Measurements from ENCODE around the gene P3H3. TPM values are rescaled to one million over a fixed set of nuclear protein-coding genes. Genes with fewer than 3 reads are reported as not detected.

The P3H3 gene
- total RNA-seq, 3 donors from 2014 or later: 7.5 to 29.5 (median 10.1) TPM

DNA sequence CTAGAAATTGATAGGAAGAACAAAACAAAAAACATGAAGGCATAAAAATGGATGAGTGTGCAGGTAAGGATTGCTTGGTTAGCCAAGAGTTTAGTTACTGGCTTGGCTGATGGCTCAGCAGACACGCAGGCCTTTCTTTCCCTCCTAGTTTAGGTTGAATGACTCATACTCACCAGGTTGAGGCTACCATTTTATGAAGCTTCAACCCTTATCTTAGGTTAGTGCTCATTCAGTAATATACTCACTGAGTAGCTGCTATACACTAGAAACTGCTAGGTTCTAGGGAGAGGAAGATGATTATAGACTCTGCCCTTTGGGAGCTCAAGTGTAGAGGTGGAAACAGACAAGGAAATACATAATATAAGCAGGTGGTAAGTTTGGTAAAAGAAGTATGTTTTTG lies 6.0 kb downstream of the P3H3 start:
- TF ChIP-seq, protein P1, sequence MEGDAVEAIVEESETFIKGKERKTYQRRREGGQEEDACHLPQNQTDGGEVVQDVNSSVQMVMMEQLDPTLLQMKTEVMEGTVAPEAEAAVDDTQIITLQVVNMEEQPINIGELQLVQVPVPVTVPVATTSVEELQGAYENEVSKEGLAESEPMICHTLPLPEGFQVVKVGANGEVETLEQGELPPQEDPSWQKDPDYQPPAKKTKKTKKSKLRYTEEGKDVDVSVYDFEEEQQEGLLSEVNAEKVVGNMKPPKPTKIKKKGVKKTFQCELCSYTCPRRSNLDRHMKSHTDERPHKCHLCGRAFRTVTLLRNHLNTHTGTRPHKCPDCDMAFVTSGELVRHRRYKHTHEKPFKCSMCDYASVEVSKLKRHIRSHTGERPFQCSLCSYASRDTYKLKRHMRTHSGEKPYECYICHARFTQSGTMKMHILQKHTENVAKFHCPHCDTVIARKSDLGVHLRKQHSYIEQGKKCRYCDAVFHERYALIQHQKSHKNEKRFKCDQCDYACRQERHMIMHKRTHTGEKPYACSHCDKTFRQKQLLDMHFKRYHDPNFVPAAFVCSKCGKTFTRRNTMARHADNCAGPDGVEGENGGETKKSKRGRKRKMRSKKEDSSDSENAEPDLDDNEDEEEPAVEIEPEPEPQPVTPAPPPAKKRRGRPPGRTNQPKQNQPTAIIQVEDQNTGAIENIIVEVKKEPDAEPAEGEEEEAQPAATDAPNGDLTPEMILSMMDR (IDR thresholded peaks at IDR 0.05): no peak
- TF ChIP-seq POLR2A (IDR thresholded peaks at IDR 0.05): no peak
- TF ChIP-seq POLR2AphosphoS5 (IDR thresholded peaks at IDR 0.05): no peak
- no peak for DNase-seq (ENCODE audit: low spot score in 2 of 2)
- intact Hi-C loops (cut with DNase I; ENCODE audit: low total_unique reads): no loop called here

DNA sequence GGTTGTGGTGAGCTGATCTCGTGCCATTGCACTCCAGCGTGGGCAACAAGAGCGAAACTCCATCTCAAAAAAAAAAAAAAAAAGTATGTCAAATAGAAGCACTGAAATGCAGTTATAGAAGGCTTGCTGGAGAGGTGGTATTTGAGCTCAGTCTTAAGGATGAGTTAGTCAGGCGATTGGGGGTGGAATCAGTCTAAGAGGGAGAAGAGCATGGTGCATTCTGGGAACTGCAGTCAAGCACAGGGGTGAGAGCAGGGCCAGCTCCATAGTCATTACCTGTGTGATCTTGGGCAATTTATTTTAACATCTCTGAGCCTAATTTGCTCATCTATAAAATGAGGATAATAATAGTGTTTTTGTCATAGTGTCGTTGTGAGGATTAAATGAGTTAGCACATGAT lies 6.7 kb downstream of the P3H3 start:
- no peak overlapping the region for H3K27ac ChIP-seq
- H3K4me3 ChIP-seq: no peak overlapping the region
- no peaks in the 10 kb centered on the region for H3K36me3 ChIP-seq
- intact Hi-C loops (cut with DNase I; ENCODE audit: low total_unique reads): no loop called here
- no peak for DNase-seq (ENCODE audit: low spot score in 2 of 2)
- no peaks in the 10 kb centered on the region for H3K4me1 ChIP-seq
- no peaks in the 10 kb centered on the region for H3K9me3 ChIP-seq
- TF ChIP-seq, protein P1 (IDR thresholded peaks at IDR 0.05): no peak
- TF ChIP-seq POLR2A (IDR thresholded peaks at IDR 0.05) (no peak), POLR2AphosphoS5 (IDR thresholded peaks at IDR 0.05) (no peak)
- no peaks in the 10 kb centered on the region for H3K27me3 ChIP-seq

More for the DNA sequence above, 6.0 kb downstream of the P3H3 start:
- Histone ChIP-seq H3K4me3 (no peak overlapping the region), H3K27ac (no peak overlapping the region), H3K4me1 (peaks cover 0 to 6% of the 10 kb centered on the region in 2 donors), H3K36me3 (no peaks in the 10 kb centered on the region), H3K27me3 (no peaks in the 10 kb centered on the region), H3K9me3 (no peaks in the 10 kb centered on the region)

DNA sequence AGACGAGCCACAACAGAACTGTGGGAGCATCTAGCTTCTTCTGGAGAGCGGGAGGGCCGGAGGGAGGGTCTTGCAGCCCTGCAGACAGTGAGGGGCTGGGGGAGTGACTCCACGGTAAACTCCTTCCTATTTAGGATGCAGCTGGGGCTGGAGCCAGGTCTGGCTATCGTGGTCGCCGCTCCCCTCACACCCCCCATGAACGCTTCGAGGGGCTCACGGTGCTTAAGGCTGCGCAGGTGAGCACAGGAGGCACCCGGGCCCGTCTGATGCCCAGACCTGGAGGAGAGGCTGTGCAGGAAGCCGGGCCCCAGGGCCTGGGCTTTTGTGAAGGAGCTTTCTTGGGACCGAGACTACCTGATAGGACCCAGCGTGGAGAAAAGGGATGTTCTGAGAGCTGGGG lies 8.6 kb downstream of the P3H3 start:
- TF ChIP-seq, protein P1 (IDR thresholded peaks at IDR 0.05): no peak
- TF ChIP-seq POLR2AphosphoS5 (IDR thresholded peaks at IDR 0.05) (no peak), POLR2A (IDR thresholded peaks at IDR 0.05) (no peak)
- no peak for DNase-seq (ENCODE audit: low spot score in 2 of 2)
- no peaks in the 10 kb centered on the region for H3K4me1 ChIP-seq
- H3K9me3 ChIP-seq: no peaks in the 10 kb centered on the region
- intact Hi-C loops (cut with DNase I; ENCODE audit: low total_unique reads): no loop called here
- H3K4me3 ChIP-seq: no peak overlapping the region
- H3K27me3 ChIP-seq: no peaks in the 10 kb centered on the region
- no peaks in the 10 kb centered on the region for H3K36me3 ChIP-seq
- H3K27ac ChIP-seq: no peak overlapping the region

DNA sequence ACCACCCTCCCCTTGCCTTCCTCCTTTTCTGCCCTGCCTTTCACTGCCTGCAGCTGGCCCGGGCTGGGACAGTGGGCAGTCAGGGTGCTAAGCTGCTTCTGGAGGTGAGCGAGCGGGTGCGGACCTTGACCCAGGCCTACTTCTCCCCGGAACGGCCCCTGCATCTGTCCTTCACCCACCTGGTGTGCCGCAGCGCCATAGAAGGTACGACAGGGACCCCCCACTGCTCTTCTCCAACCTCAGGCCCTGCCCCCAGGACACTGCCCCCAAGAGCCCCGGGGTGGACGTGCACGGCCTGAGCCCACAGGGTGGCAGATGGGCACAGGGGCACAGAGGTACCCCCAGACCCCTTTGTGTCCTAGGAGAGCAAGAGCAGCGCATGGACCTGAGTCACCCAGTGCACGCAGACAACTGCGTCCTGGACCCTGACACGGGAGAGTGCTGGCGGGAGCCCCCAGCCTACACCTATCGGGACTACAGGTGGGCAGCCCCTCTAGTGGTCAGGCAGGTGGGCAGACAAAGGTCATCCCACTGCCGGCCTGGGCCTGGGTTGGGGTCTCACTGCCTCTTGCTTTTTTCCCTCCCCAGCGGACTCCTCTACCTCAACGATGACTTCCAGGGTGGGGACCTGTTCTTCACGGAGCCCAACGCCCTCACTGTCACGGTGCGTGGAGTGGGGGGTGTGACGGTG lies 9.3 kb downstream of the P3H3 start:
- H3K27ac ChIP-seq: no peak overlapping the region
- H3K4me1 ChIP-seq: no peaks in the 10 kb centered on the region
- no peak for DNase-seq (ENCODE audit: low spot score in 2 of 2)
- no peaks in the 10 kb centered on the region for H3K9me3 ChIP-seq
- H3K4me3 ChIP-seq: no peak overlapping the region
- no peaks in the 10 kb centered on the region for H3K27me3 ChIP-seq
- H3K36me3 ChIP-seq: no peaks in the 10 kb centered on the region
- TF ChIP-seq, protein P1 (IDR thresholded peaks at IDR 0.05): no peak
- no peak for TF ChIP-seq POLR2AphosphoS5 (IDR thresholded peaks at IDR 0.05)
- no peak for TF ChIP-seq POLR2A (IDR thresholded peaks at IDR 0.05)
- intact Hi-C loops (cut with DNase I; ENCODE audit: low total_unique reads): no loop called here

DNA sequence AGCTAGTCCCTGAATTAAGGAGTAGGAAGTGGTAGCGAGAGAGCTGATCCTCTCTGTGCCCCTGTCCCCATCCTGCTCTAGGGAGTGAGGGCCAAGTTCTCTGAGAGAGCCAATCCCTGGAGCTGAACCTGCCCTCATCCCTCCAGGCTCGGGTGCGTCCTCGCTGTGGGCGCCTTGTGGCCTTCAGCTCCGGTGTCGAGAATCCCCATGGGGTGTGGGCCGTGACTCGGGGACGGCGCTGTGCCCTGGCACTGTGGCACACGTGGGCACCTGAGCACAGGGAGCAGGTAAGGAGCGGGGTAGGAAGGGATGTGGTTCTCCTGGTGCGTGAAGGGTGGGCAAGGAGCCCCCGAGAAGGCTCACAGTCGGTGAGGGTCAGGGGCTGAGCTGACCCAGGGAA lies 10.6 kb downstream of the P3H3 start:
- Histone ChIP-seq H3K4me1 (no peaks in the 10 kb centered on the region), H3K4me3 (no peak overlapping the region), H3K27me3 (no peaks in the 10 kb centered on the region), H3K27ac (no peak overlapping the region), H3K9me3 (no peaks in the 10 kb centered on the region), H3K36me3 (no peaks in the 10 kb centered on the region)
- intact Hi-C loops (cut with DNase I; ENCODE audit: low total_unique reads): no loop called here
- TF ChIP-seq, protein P1 (IDR thresholded peaks at IDR 0.05): no peak
- TF ChIP-seq POLR2AphosphoS5 (IDR thresholded peaks at IDR 0.05) (no peak), POLR2A (IDR thresholded peaks at IDR 0.05) (no peak)
- no peak for DNase-seq (ENCODE audit: low spot score in 2 of 2)

All from breast epithelium (tissue), 4 donors.